Thoracic aorta (tissue), 2 donors: Measurements from ENCODE around the gene UPK2. TPM values are rescaled to one million over a fixed set of nuclear protein-coding genes. Genes with fewer than 3 reads are reported as not detected.
A peak's percentile ranks its signal among the peaks of the same experiment; 100 is the strongest.

Source experiments
- ATAC-seq: fragments of 150-250 bp; one replicate; pipeline ENCODE4 v1.8.0; 2017; ENCODE audit warnings: low read depth; ENCODE audit not compliant: insufficient number of reproducible peaks, low FRiP score
- DNase-seq: peaks from one replicate; pipeline ENCODE4 v3.0.0-alpha.2; 2020; ENCODE audit warnings: low spot score
- H3K27ac ChIP-seq, 2 donors: fragments of 200-600 bp; sonication (generic); 1 replicate in 1 of 2; 2 replicates in 1 of 2; pipeline ENCODE4 v1.5.1; 2016; ENCODE audit warnings: mild to moderate bottlenecking in 2 of 2, moderate library complexity in 2 of 2
- H3K27me3 ChIP-seq: fragments of 200-600 bp; sonication (generic); replicated peaks from 2 replicates; pipeline ENCODE4 v1.6.0; 2016; ENCODE audit warnings: mild to moderate bottlenecking; ENCODE audit not compliant: insufficient read depth
- H3K36me3 ChIP-seq: fragments of 200-600 bp; sonication (generic); one replicate; pipeline ENCODE4 v1.5.1; 2016
- H3K4me1 ChIP-seq, 2 donors: fragments of 200-600 bp; sonication (generic); 1 replicate in 1 of 2; 2 replicates in 1 of 2; pipeline versions ENCODE4 v1.5.1 to v1.6.0; 2016; ENCODE audit warnings: low read depth in 2 of 2, mild to moderate bottlenecking in 1 of 2; ENCODE audit not compliant: control insufficient read depth in 1 of 2
- H3K4me3 ChIP-seq: fragments of 200-600 bp; sonication (generic); 2 replicates; pipeline ENCODE4 v1.5.1; 2016; ENCODE audit warnings: mild to moderate bottlenecking
- H3K9me3 ChIP-seq: fragments of 200-600 bp; sonication (generic); 2 replicates; pipeline ENCODE4 v1.5.1; 2016
- total RNA-seq, 2 donors: library from RNA; depleted of rRNA; stranded (reverse); fragments of >200 nt; gene quantifications; one replicate each; pipeline versions ENCODE4 v1.1.0 to v1.2.3, GENCODE V29; 2016
- TF ChIP-seq, protein P1 (sequence below): fragments of 200-600 bp; sonication (generic); IDR thresholded peaks from one replicate; pipeline ENCODE4 v1.5.1; 2019; ENCODE audit warnings: antibody characterized with exemption

Gene UPK2
- total RNA-seq, 2 donors from 2014 or later = not detected

- TF ChIP-seq, protein P1, sequence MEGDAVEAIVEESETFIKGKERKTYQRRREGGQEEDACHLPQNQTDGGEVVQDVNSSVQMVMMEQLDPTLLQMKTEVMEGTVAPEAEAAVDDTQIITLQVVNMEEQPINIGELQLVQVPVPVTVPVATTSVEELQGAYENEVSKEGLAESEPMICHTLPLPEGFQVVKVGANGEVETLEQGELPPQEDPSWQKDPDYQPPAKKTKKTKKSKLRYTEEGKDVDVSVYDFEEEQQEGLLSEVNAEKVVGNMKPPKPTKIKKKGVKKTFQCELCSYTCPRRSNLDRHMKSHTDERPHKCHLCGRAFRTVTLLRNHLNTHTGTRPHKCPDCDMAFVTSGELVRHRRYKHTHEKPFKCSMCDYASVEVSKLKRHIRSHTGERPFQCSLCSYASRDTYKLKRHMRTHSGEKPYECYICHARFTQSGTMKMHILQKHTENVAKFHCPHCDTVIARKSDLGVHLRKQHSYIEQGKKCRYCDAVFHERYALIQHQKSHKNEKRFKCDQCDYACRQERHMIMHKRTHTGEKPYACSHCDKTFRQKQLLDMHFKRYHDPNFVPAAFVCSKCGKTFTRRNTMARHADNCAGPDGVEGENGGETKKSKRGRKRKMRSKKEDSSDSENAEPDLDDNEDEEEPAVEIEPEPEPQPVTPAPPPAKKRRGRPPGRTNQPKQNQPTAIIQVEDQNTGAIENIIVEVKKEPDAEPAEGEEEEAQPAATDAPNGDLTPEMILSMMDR = no peak
- DNase-seq = no peak
- Histone ChIP-seq H3K27me3 (no peaks in the 10 kb centered on the region), H3K4me3 (peak overlapping the region; percentile 98), H3K36me3 (no peaks in the 10 kb centered on the region), H3K4me1 (peaks cover 76 to 97% of the 10 kb centered on the region in 2 donors), H3K9me3 (no peaks in the 10 kb centered on the region), H3K27ac (peak overlapping the region; percentile 95 to 96)
- no peak for ATAC-seq
These were observed 37.3 kb upstream of the UPK2 start for GRCh38 chr11:118918686-118919280.

DNA sequence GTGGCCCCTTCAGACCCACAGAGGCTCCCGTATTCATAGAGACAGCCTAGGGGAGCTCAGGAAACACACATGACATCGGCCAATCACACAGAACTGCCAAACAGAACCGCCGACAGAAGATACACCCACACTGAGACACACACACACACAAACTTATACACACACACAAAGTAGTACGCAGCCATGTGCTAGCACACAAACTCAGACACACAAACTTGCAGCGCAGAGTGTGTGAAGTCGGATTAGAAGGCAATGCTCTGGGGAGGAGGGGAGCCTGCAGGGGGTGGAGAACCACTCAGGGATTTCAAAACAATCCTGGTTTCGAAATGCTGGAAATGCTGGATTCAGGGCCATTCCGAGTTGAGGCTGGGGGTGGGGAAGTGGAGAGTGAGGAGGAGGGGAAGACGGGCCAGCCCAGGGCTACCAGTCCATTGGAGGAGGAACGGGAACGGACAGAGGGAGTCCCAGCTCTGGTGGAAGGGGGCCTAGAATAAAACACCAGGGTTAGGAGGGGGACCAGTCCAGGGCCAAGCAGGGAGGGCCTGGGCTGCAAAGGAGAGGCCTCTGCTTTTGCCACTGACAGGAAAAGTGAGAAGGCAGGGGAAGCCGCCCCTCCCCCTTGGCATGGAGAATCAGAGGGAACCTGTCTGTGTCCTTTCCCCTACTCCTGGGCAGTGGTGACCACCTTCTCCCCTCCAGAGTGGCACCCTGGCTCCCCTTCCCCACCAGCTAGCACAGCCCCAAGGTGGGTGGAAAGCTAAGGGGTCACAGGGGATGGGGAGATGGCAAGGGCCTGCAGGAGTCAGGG is 34.8 kb upstream of the UPK2 start:
- Histone ChIP-seq H3K9me3 (no peaks in the 10 kb centered on the region), H3K36me3 (no peaks in the 10 kb centered on the region), H3K27me3 (no peaks in the 10 kb centered on the region), H3K27ac (peak overlapping the region; percentile 93 to 96), H3K4me3 (peak overlapping the region; percentile 98), H3K4me1 (peaks cover 53 to 77% of the 10 kb centered on the region in 2 donors)
- TF ChIP-seq, protein P1 = no peak
- ATAC-seq = peak; percentile 10
- DNase-seq = no peak

- Histone ChIP-seq H3K4me1 (peaks cover 46 to 76% of the 10 kb centered on the region in 2 donors), H3K9me3 (no peaks in the 10 kb centered on the region), H3K27ac (peak overlapping the region; percentile 93 to 96), H3K4me3 (peak overlapping the region; percentile 98), H3K27me3 (no peaks in the 10 kb centered on the region), H3K36me3 (no peaks in the 10 kb centered on the region)
- DNase-seq (peak; percentile 68), ATAC-seq (peak; percentile 18)
- TF ChIP-seq, protein P1 = no peak
These were observed 34.0 kb upstream of the UPK2 start for GRCh38 chr11:118921929-118922744.

GRCh38 chr11:118922745-118923627 is 33.1 kb upstream of the UPK2 start:
- Histone ChIP-seq H3K27me3 (no peaks in the 10 kb centered on the region), H3K36me3 (no peaks in the 10 kb centered on the region), H3K4me1 (peaks cover 46 to 76% of the 10 kb centered on the region in 2 donors), H3K4me3 (peak overlapping the region; percentile 98), H3K27ac (peak overlapping the region; percentile 93 to 96), H3K9me3 (no peaks in the 10 kb centered on the region)
- no peak for ATAC-seq
- TF ChIP-seq, protein P1 = no peak
- no peak for DNase-seq
